ENCODE measurements around the gene PRMT7. TPM values are rescaled to one million over a fixed set of nuclear protein-coding genes. Genes with fewer than 3 reads are reported as not detected.

Gene PRMT7
- total RNA-seq, 1 experiment from 2014 or later: 59.3 TPM

- TF ChIP-seq IRF2 (CRISPR knock-in tag; IDR thresholded peaks at IDR 0.05; ENCODE audit: borderline replicate concordance, low read depth) (no peak), SOX15 (CRISPR knock-in tag; IDR thresholded peaks at IDR 0.05) (no peak), ZNF263 (CRISPR knock-in tag; IDR thresholded peaks at IDR 0.05; ENCODE audit: low read depth) (no peak), ZNF232 (CRISPR knock-in tag; IDR thresholded peaks at IDR 0.05) (no peak), CBFB (CRISPR knock-in tag; IDR thresholded peaks at IDR 0.05; ENCODE audit: low read depth) (no peak), EMX1 (CRISPR knock-in tag; IDR thresholded peaks at IDR 0.05) (no peak), ZNF121 (CRISPR knock-in tag; IDR thresholded peaks at IDR 0.05) (no peak), PRDM15 (CRISPR knock-in tag; IDR thresholded peaks at IDR 0.05) (no peak), TCF7 (CRISPR knock-in tag; IDR thresholded peaks at IDR 0.05; ENCODE audit: low read depth) (no peak)
These were observed 35.3 kb downstream of the PRMT7 start (continued) for GRCh38 chr16:68345958-68346635.

- 0 out of 2 replicates have a peak, but pooled peaks cover 3% of the 10 kb centered on the region for H3K4me1 Mint-ChIP-seq
- no peak overlapping the region for H3K4me3 Mint-ChIP-seq
- TF ChIP-seq TP53 (CRISPR knock-in tag; IDR thresholded peaks at IDR 0.05): no peak
- no peak for TF ChIP-seq GRHL2 (CRISPR knock-in tag; IDR thresholded peaks at IDR 0.05; ENCODE audit: insufficient replicate concordance, severe bottlenecking)
- TF ChIP-seq ESRRA (CRISPR knock-in tag; IDR thresholded peaks at IDR 0.05; ENCODE audit: borderline replicate concordance): no peak
- TF ChIP-seq KAT7 (CRISPR knock-in tag; IDR thresholded peaks at IDR 0.05; ENCODE audit: borderline replicate concordance): no peak
- TF ChIP-seq TEAD4 (CRISPR knock-in tag; IDR thresholded peaks at IDR 0.05): no peak
- TF ChIP-seq NR3C1 (CRISPR knock-in tag; conservative IDR thresholded peaks at IDR 0.05; ENCODE audit: low read depth): no peak
- TF ChIP-seq, protein P1, sequence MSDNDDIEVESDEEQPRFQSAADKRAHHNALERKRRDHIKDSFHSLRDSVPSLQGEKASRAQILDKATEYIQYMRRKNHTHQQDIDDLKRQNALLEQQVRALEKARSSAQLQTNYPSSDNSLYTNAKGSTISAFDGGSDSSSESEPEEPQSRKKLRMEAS (CRISPR knock-in tag; IDR thresholded peaks at IDR 0.05): no peak
- TF ChIP-seq ZNF512 (CRISPR knock-in tag; IDR thresholded peaks at IDR 0.05; ENCODE audit: borderline replicate concordance): no peak
- TF ChIP-seq ZNF281 (CRISPR knock-in tag; IDR thresholded peaks at IDR 0.05): no peak
- TF ChIP-seq NFATC4 (CRISPR knock-in tag; IDR thresholded peaks at IDR 0.05): no peak
- TF ChIP-seq ATF1 (CRISPR knock-in tag; IDR thresholded peaks at IDR 0.05): no peak
- TF ChIP-seq ELF4 (CRISPR knock-in tag; IDR thresholded peaks at IDR 0.05; ENCODE audit: low read depth): no peak
- no peak for TF ChIP-seq CBFB (CRISPR knock-in tag; IDR thresholded peaks at IDR 0.05; ENCODE audit: low read depth)
- TF ChIP-seq MYBL2 (CRISPR knock-in tag; IDR thresholded peaks at IDR 0.05): no peak
- TF ChIP-seq HMGXB4 (CRISPR knock-in tag; IDR thresholded peaks at IDR 0.05): no peak
- no peak for TF ChIP-seq CREB1 (CRISPR knock-in tag; IDR thresholded peaks at IDR 0.05)
- no peak for TF ChIP-seq JAZF1 (CRISPR knock-in tag; IDR thresholded peaks at IDR 0.05)
- no peaks in the 10 kb centered on the region for H3K27me3 Mint-ChIP-seq (ENCODE audit: low read depth)
- CTCF ChIA-PET: interaction anchor here (0.6 to 0.7 kb wide), 2 partner anchors 20 to 83 kb away, joined by 4 to 5 read pairs; partner anchors contain the start of gene SLC7A6
- ATAC-seq: no peak
- POLR2A ChIA-PET: interaction anchor here (0.6 kb wide), 1 partner anchor 325 kb away, joined by 3 read pairs; no protein-coding TSS in a partner anchor
- H3K27ac Mint-ChIP-seq: no peak overlapping the region; the same call in 1 of the 2 replicates
- no peak for DNase-seq (ENCODE audit: low spot score)
- H3K36me3 Mint-ChIP-seq: peaks cover 45% of the 10 kb centered on the region
- H3K9me3 Mint-ChIP-seq: no peaks in the 10 kb centered on the region
These were observed 36.2 kb downstream of the PRMT7 start for GRCh38 chr16:68346892-68347480.
